Measurements from ENCODE around the gene RABEPK. TPM values are rescaled to one million over a fixed set of nuclear protein-coding genes. Genes with fewer than 3 reads are reported as not detected.

The RABEPK gene
- total and polyA plus RNA-seq, 2 donors from 2014 or later = 12.6 to 24.8 TPM

- H3K4me3 ChIP-seq (ENCODE audit: low read length in 3 of 3) = peak overlapping the region; percentile 21 to 91 (median 83)
- TF ChIP-seq, protein P1, sequence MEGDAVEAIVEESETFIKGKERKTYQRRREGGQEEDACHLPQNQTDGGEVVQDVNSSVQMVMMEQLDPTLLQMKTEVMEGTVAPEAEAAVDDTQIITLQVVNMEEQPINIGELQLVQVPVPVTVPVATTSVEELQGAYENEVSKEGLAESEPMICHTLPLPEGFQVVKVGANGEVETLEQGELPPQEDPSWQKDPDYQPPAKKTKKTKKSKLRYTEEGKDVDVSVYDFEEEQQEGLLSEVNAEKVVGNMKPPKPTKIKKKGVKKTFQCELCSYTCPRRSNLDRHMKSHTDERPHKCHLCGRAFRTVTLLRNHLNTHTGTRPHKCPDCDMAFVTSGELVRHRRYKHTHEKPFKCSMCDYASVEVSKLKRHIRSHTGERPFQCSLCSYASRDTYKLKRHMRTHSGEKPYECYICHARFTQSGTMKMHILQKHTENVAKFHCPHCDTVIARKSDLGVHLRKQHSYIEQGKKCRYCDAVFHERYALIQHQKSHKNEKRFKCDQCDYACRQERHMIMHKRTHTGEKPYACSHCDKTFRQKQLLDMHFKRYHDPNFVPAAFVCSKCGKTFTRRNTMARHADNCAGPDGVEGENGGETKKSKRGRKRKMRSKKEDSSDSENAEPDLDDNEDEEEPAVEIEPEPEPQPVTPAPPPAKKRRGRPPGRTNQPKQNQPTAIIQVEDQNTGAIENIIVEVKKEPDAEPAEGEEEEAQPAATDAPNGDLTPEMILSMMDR (IDR thresholded peaks at IDR 0.05; ENCODE audit: borderline replicate concordance, extremely low read depth, insufficient read depth) = no peak
- no peak for DNase-seq
- H3K36me3 ChIP-seq (ENCODE audit: control insufficient read depth in 2 of 3, insufficient read depth in 3 of 3, low read length in 3 of 3) = peaks cover 11 to 40% (median 14%) of the 10 kb centered on the region in 3 donors
- no peak for FAIRE-seq
- H3K27me3 ChIP-seq (ENCODE audit: control insufficient read depth, insufficient read depth, low read length) = no peaks in the 10 kb centered on the region
- peaks cover 4 to 19% (median 6%) of the 10 kb centered on the region in 3 donors for H3K4me1 ChIP-seq (ENCODE audit: control insufficient read depth in 2 of 3, insufficient read depth in 2 of 3, low read depth in 1 of 3, low read length in 3 of 3)
- H3K9ac ChIP-seq (ENCODE audit: low read length in 3 of 3) = peak overlapping the region in 1 of 3 donors; percentile 36
- intact Hi-C loops (cut with DNase I) = no loop called here
- H3K27ac ChIP-seq (ENCODE audit: low read depth in 2 of 2, low read length in 2 of 2) = no peak overlapping the region
- no peaks in the 10 kb centered on the region for H3K9me3 ChIP-seq (ENCODE audit: control insufficient read depth in 2 of 3, insufficient read depth in 1 of 3, low read length in 3 of 3)
These were observed 38.6 kb downstream of the RABEPK start for GRCh38 chr9:125238915-125239446.

- H3K9ac ChIP-seq (ENCODE audit: low read length in 3 of 3) = peak overlapping the region; percentile 81 to 97 (median 96)
- DNase-seq = no peak
- peak overlapping the region; percentile 83 to 99 (median 91) for H3K4me3 ChIP-seq (ENCODE audit: low read length in 3 of 3)
- no peaks in the 10 kb centered on the region for H3K9me3 ChIP-seq (ENCODE audit: control insufficient read depth in 2 of 3, insufficient read depth in 1 of 3, low read length in 3 of 3)
- H3K36me3 ChIP-seq (ENCODE audit: control insufficient read depth in 2 of 3, insufficient read depth in 3 of 3, low read length in 3 of 3) = peaks cover 11 to 40% (median 14%) of the 10 kb centered on the region in 3 donors
- intact Hi-C loops (cut with DNase I) = no loop called here
- peak overlapping the region in 1 of 2 donors; percentile 98 for H3K27ac ChIP-seq (ENCODE audit: low read depth in 2 of 2, low read length in 2 of 2)
- FAIRE-seq = no peak
- TF ChIP-seq, protein P1 (IDR thresholded peaks at IDR 0.05; ENCODE audit: borderline replicate concordance, extremely low read depth, insufficient read depth) = no peak
- peaks cover 4 to 19% (median 6%) of the 10 kb centered on the region in 3 donors for H3K4me1 ChIP-seq (ENCODE audit: control insufficient read depth in 2 of 3, insufficient read depth in 2 of 3, low read depth in 1 of 3, low read length in 3 of 3)
- no peaks in the 10 kb centered on the region for H3K27me3 ChIP-seq (ENCODE audit: control insufficient read depth, insufficient read depth, low read length)
These were observed 39.6 kb downstream of the RABEPK start for GRCh38 chr9:125239631-125240597.

DNA sequence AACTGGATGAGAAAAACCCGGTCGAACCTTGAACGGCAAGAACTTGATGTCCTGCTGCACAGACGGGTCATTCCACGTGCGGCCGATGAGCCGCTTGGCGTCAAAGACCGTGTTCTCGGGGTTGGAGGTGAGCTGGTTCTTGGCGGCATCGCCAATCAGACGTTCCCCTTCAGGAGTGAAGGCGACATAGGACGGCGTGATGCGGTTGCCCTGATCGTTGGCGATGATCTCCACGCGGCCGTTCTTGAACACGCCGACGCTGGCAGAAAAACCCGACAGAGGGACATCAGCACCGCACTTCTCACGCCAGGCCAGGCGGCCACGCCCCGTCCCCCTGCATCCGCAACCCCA is 40.3 kb downstream of the RABEPK start:
- DNase-seq (peak in 2 of 5 donors; percentile 34 to 52), FAIRE-seq (no peak)
- peaks cover 11 to 34% (median 11%) of the 10 kb centered on the region in 3 donors for H3K36me3 ChIP-seq (ENCODE audit: control insufficient read depth in 2 of 3, insufficient read depth in 3 of 3, low read length in 3 of 3)
- peaks cover 4 to 19% (median 6%) of the 10 kb centered on the region in 3 donors for H3K4me1 ChIP-seq (ENCODE audit: control insufficient read depth in 2 of 3, insufficient read depth in 2 of 3, low read depth in 1 of 3, low read length in 3 of 3)
- H3K9me3 ChIP-seq (ENCODE audit: control insufficient read depth in 2 of 3, insufficient read depth in 1 of 3, low read length in 3 of 3) = no peaks in the 10 kb centered on the region
- peak overlapping the region; percentile 92 to 98 for H3K27ac ChIP-seq (ENCODE audit: low read depth in 2 of 2, low read length in 2 of 2)
- intact Hi-C loops (cut with DNase I) = no loop called here
- TF ChIP-seq, protein P1 (IDR thresholded peaks at IDR 0.05; ENCODE audit: borderline replicate concordance, extremely low read depth, insufficient read depth) = no peak
- H3K4me3 ChIP-seq (ENCODE audit: low read length in 3 of 3) = peak overlapping the region; percentile 83 to 99 (median 91)
- no peaks in the 10 kb centered on the region for H3K27me3 ChIP-seq (ENCODE audit: control insufficient read depth, insufficient read depth, low read length)
- peak overlapping the region; percentile 81 to 97 (median 96) for H3K9ac ChIP-seq (ENCODE audit: low read length in 3 of 3)

Data from kidney (tissue), 14 donors.